ENCODE measurements around the gene CREM.
"Not testable (repeated sequence)": the region's sequence is repeated elsewhere in the genome, so short reads cannot be mapped to it uniquely, and the experiment has no call there.

Gene CREM

GRCh38 chr10:35194471-35194870 is 67.8 kb downstream of the CREM start:
- no peak for DNase-seq (ENCODE audit: low spot score)

GRCh38 chr10:35194906-35195305 is 68.3 kb downstream of the CREM start:
- DNase-seq (ENCODE audit: low spot score): peak; percentile 18

DNA sequence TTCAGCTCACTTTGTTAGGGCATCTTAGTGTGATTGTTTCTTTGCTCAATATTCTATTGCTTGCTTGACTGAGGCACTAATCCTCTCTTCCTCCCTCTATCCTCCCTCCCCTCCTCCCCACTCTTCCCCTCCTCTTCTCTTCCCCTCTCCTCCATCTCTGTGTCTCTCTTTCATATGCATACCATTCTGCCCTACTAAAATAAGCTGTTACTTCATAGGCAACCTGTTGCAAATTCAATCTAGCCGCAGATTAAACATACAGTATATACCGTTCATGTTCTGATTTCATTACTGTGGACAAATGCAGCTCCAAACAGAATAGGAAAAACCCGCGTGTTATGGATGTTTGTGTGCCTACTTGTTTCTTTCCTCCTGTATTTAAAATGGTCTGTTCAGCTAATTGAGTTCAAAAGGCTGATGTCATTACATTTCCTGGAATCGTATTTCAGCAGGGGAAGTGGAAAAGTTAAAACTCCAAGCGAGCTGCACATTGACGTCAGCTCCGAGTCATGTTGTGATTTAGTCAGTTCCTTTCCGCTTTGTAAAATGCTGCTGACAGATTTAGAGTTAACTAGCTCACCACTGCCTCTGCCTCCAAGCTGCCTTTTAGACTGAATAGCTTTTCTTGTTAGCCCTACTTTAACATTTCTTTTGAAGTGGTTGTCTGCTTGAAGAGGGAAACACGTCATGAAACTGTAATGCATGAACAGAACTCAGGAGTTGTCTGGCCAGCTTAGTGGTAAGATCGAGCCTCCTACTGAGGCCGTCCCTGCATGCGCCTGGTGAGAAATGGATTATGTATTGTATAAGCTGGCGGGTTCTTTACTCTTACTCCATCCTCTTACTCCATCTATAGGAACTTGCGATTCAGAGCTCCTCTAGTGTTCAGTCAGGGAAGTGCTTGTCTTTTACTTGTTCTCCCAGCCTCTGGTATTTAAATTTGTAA is 69.0 kb downstream of the CREM start:
- DNase-seq (ENCODE audit: low spot score): peak; percentile 95

DNA sequence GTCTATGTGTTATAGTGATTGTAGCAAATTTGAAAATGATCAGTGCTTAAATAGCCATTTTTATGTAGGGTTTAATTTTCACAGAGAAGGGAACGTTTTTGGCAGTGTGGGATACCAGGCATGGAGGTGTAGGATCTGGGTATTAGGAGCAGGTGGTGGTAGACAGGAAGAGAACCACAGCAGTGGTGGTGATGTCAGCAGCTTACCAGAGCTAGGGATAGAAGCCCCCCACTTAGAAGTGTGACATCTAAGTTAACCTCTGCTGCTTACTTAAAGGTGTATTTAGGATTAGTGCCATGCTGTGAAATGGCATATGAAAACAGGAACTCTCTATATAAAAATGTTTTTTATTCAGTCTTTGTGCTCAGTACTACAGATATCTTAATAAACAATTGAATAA is 73.8 kb downstream of the CREM start:
- DNase-seq (ENCODE audit: low spot score): no peak

DNA sequence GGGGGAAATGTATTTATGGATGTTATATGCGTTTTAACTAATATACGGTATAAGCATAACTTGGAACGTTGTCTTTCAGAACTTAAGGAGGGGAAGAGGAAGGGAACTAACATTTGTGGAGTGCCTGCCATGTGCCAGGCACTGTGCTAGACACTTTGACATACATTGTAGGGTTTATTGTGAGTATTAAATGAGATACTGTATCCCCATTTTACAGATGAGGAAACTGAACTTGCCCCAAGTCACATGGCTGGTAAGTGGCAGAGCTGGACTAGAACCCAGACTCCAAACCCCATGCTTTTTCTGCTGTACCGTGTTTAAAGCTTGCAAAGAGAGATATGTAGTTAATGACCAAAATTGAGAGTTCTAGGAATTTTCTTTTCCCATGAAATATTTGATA is 74.6 kb downstream of the CREM start:
- no peak for DNase-seq (ENCODE audit: low spot score)

DNA sequence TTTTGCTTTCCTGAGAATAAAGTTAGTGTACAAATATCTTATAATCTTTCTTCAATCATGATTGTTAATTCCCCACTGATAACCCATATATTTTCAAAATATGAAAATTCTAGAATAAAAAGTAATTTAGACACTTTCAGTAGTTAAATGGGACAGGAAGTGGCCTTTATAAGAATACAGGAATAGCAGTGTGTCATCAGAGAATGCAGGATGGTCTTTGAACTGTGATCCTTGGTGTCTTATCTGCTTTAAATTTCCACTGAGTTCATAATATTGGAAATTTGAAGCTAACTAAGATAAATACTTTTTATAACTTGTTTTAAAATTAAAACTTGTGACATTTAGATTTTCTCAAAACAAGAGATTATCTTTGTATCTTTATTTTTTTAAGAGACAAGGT is 75.4 kb downstream of the CREM start:
- no peak for DNase-seq (ENCODE audit: low spot score)

GRCh38 chr10:35203745-35204144 is 77.1 kb downstream of the CREM start:
- DNase-seq (ENCODE audit: low spot score): no peak

GRCh38 chr10:35204650-35205319 is 78.1 kb downstream of the CREM start:
- no peak for DNase-seq (ENCODE audit: low spot score)

GRCh38 chr10:35206274-35206673 is 79.6 kb downstream of the CREM start:
- no peak for DNase-seq (ENCODE audit: low spot score)

- no peak for DNase-seq (ENCODE audit: low spot score)
These were observed 81.9 kb downstream of the CREM start for GRCh38 chr10:35208536-35208935.

GRCh38 chr10:35208949-35209613 is 82.4 kb downstream of the CREM start:
- DNase-seq (ENCODE audit: low spot score): no peak

DNA sequence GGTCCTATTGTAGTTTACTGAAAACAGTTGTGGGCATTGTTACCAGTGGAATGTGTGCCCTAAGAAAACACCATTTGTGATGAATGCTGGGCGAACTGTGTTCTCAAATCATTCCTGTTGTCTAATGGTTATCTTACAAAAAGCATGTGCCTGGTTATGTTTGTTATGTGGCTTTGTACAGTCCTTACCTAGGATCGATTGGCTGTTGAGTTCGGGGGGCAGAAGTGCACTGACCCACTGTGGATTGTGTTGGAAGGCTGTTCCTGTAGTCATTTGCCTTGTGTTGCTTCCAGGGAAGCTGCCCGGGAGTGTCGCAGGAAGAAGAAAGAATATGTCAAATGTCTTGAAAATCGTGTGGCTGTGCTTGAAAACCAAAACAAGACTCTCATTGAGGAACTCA is 84.3 kb downstream of the CREM start:
- DNase-seq (ENCODE audit: low spot score): no peak

GRCh38 chr10:35211390-35211789 is 84.7 kb downstream of the CREM start:
- no peak for DNase-seq (ENCODE audit: low spot score)

DNA sequence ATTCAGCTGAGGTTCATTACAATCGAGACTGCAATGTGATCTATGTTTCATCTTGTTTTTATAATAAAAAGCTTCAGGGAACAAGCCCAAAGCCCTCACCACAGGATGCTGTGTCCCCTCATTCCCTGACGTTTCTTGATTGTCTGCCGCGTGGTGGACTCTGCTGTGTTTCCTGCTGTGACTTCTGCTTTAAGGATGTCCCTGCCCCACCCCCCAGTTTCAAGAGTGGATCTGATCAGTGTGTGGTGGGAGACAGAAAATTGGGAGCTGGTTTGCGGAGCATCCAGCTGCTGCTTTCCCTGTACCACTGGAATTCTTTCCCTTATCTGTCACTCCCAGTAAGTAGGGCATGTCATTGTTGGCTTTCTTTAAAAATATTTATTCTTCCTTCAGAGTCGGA is 86.2 kb downstream of the CREM start:
- no peak for DNase-seq (ENCODE audit: low spot score)

DNA sequence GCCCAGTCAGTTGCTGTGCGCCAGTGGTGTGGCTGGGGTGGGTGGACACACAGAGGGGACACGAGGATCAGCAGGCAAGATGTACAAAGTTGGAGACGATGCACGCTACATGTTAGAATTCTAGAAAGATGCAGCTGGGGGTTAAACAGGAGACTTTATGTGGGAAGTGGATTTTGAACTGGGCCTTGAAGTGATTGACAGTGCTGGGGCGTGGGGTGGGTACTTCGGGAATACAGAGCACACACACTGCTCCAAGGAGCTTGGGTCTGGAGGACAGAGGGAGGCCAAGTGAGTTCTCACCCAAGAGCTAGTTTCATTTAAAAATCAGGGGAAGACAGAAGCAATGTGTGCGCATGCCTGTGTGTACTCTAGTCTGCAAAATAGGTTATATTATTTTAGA is 87.1 kb downstream of the CREM start:
- no peak for DNase-seq (ENCODE audit: low spot score)

DNA sequence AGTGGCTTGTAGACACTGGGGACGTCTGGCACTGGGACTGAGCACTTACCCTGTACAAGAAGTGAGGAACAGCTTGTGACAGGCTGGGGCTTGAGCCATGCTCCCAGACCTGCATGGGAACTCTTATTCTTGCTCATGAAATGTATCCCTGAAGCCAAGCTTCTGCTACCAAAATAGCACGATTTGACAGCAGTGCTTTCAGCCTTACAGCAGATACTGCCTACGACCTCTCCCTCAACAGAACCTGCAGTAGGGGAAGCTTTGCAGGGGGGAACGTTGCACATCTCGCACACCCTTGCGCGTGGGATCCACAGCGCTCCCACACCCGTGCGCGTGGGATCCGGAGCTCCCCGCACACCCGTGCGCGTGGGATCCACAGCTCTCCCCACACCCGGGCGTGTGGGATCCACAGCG is 88.0 kb downstream of the CREM start:
- DNase-seq (ENCODE audit: low spot score): no peak

GRCh38 chr10:35215107-35215506 is 88.5 kb downstream of the CREM start:
- DNase-seq (ENCODE audit: low spot score): no peak

DNA sequence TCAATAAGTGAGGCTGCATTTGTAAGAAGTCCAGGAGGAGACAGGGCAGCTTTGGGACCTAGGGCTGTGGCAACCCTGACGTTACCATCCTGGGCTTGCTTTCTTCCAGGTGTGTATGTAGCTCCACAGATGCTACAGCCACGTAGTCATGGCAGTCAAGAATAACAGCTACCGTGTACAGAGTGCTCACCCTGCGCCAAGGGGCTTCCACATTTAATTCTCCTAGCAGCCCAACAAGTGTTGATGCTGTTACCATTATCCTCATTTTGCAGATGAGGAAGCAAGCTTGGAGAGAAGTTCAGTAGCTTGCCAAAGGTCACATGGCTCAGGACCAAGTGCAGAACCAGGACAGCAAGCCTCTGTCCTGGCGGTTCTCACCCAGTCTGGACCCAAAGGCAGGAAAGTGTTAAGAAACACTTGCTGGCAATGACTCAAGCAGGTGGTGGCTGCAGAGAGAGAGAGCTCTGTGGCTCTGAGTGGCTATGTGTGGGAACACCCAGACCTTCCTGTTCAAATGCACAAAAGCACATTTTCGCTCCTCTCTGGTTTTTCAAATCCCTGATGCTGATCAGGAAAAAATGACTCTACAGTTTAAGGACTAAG is 89.8 kb downstream of the CREM start:
- DNase-seq (ENCODE audit: low spot score): peak; percentile 65

DNA sequence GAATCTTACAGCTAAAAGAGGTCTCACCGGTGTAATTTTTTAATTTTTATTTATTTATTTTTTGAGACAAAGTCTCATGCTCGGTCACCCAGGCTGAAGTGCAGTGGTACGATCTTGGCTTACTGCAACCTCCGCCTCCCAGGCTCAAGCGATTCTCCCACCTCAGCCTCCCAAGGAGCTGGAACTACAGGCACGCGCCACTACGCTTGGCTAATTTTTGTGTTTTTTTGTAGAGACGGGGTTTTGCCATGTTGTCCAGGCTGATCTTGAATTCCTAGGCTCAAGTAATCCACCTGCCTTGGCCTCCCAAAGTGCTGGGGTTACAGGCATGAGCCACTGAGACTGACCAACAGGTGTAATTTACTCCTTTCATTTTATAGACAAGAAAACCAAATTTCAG is 90.3 kb downstream of the CREM start:
- DNase-seq (ENCODE audit: low spot score): not testable (repeated sequence)

DNA sequence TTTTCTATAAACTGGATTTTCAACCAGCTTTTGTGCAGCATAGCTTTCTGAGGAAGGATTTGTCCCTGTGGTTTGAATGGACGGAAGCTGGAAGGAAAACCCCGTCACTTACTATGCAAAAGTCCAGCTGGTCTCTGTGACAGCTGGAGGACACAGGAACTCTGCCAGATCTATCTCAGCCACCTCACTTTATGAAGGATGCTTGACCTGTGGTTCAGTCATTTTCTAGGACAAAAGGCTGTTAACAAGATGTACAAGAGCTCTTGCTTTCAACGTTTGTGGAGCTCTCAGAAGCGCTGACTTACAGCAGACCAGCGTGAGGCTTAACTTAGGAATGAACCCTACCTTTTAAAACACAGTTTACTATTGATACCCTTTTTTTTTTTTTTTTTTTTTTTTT is 90.8 kb downstream of the CREM start:
- no peak for DNase-seq (ENCODE audit: low spot score)

- DNase-seq (ENCODE audit: low spot score): peak; percentile 81
These were observed 91.8 kb downstream of the CREM start for GRCh38 chr10:35218339-35218955.

GRCh38 chr10:35219292-35219691 is 92.6 kb downstream of the CREM start:
- DNase-seq (ENCODE audit: low spot score): no peak

All from kidney tubule cell (primary cell).